ENCODE measurements around the gene CUEDC1. TPM values are rescaled to one million over a fixed set of nuclear protein-coding genes. Genes with fewer than 3 reads are reported as not detected.
A peak's percentile ranks its signal among the peaks of the same experiment; 100 is the strongest.

The CUEDC1 gene
- total and polyA plus RNA-seq, 4 donors = 25.4 to 43.6 (median 34.8) TPM

DNA sequence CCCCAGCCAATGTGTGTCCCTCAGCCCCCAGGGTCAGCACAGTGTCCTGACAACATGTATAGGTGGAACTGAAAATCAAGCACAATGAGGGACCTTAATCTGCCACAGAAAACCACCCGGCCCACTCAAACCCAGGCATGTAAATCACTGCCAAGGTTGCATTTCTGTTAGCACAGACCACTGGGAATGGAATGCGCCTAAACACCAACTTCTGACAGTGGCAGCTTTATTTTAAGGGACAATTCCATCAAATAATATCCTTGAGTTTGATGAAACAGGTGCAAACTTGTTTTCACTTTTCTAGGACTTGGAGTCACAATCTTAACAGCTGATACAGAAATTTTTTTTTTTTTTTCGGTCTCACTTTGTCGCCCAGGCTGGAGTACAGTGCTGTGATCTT, 68.1 kb downstream of the CUEDC1 start:
- intact Hi-C loops (cut with DNase I) = no loop called here
- ATAC-seq (ENCODE audit: low FRiP score) = no peak
- Histone ChIP-seq H3K27ac (ENCODE audit: low read depth in 1 of 2, low read length in 2 of 2) (no peak overlapping the region), H3K36me3 (ENCODE audit: control insufficient read depth in 1 of 2, insufficient read depth in 2 of 2, low read length in 1 of 2) (peaks cover 0 to 2% of the 10 kb centered on the region in 2 donors), H3K4me1 (ENCODE audit: control insufficient read depth in 1 of 2, insufficient read depth in 2 of 2, low read length in 2 of 2) (peaks cover 0 to 7% of the 10 kb centered on the region in 2 donors), H3K9me3 (ENCODE audit: control insufficient read depth, low read length) (no peaks in the 10 kb centered on the region), H3K4me3 (ENCODE audit: low read length in 2 of 2) (no peak overlapping the region), H3K27me3 (ENCODE audit: control insufficient read depth in 1 of 2, insufficient read depth in 2 of 2, low read length in 1 of 2) (no peaks in the 10 kb centered on the region)
- no peak for DNase-seq
- 63 to 76% methylated on average over 4 of the region's 4 CpGs for WGBS, 2 donors

DNA sequence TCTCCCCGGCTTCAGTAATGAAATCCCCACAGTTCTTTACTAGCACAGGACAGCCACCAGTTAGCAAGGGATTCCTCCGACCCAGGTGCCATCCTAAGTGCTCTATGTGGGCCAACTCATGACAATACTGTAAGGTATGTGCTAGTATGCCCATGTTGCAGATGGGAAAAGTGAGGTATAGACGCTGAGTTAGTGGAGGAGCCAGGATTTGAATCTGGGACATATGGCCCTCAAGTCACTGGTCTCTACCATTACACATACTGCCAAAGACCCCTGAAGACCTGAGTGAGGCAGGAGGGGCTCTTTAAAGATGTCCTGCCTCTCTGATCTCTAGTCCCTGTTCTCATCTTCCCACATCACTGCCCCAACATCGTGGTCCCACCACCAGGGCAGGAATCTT, 69.2 kb downstream of the CUEDC1 start:
- 87 to 93% methylated on average over 4 of the region's 4 CpGs for WGBS, 2 donors
- Histone ChIP-seq H3K27me3 (ENCODE audit: control insufficient read depth in 1 of 2, insufficient read depth in 2 of 2, low read length in 1 of 2) (no peaks in the 10 kb centered on the region), H3K9me3 (ENCODE audit: control insufficient read depth, low read length) (no peaks in the 10 kb centered on the region), H3K36me3 (ENCODE audit: control insufficient read depth in 1 of 2, insufficient read depth in 2 of 2, low read length in 1 of 2) (peaks cover 0 to 2% of the 10 kb centered on the region in 2 donors), H3K27ac (ENCODE audit: low read depth in 1 of 2, low read length in 2 of 2) (no peak overlapping the region), H3K4me1 (ENCODE audit: control insufficient read depth in 1 of 2, insufficient read depth in 2 of 2, low read length in 2 of 2) (peaks cover 0 to 7% of the 10 kb centered on the region in 2 donors), H3K4me3 (ENCODE audit: low read length in 2 of 2) (no peak overlapping the region)
- intact Hi-C loops (cut with DNase I) = no loop called here
- ATAC-seq (ENCODE audit: low FRiP score) = no peak
- no peak for DNase-seq

DNA sequence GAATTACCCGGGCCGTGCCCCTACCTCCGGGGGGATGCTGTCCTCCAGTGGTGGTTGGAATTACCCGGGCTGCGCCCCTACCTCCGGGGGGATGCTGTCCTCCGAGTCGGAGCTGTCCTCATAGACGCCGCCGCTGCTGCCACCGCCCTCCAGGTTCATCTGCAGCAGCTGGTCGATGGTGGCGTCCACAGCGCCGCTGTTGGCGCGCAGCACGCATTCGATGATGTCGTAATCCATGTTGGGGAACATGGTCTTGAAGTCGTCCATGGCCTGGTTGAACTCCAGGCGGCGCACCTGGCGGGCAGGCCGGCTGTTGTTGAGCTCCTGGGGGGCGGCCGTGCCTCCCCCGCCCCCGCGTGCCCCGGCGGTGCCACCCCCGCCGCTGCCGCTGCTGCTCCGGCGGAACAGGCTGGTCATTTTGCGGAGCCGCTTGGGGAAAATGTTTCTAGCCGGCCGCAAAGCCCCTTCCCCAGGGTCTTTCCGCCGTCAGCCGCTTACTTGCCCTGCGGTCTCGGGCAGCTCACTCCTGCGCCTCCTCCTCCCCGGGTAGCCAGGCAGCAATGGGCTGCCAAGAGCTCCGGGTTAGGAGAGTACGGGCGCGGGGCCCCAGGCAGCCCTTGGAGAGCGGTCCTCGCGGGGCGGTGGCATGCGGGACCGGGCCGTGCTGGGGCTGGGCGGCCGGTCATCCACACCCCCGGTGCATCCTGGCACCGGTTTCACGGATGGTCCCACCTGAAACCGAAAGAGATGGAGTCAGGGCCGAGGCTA, 69.9 kb downstream of the CUEDC1 start:
- H3K4me3 ChIP-seq (ENCODE audit: low read length in 2 of 2) = no peak overlapping the region
- 87 to 91% methylated on average over 67 of the region's 67 CpGs for WGBS, 2 donors
- no peak overlapping the region for H3K27ac ChIP-seq (ENCODE audit: low read depth in 1 of 2, low read length in 2 of 2)
- peaks cover 0 to 12% of the 10 kb centered on the region in 2 donors for H3K4me1 ChIP-seq (ENCODE audit: control insufficient read depth in 1 of 2, insufficient read depth in 2 of 2, low read length in 2 of 2)
- peaks cover 0 to 2% of the 10 kb centered on the region in 2 donors for H3K36me3 ChIP-seq (ENCODE audit: control insufficient read depth in 1 of 2, insufficient read depth in 2 of 2, low read length in 1 of 2)
- intact Hi-C loops (cut with DNase I) = no loop called here
- no peaks in the 10 kb centered on the region for H3K9me3 ChIP-seq (ENCODE audit: control insufficient read depth, low read length)
- DNase-seq = no peak
- H3K27me3 ChIP-seq (ENCODE audit: control insufficient read depth in 1 of 2, insufficient read depth in 2 of 2, low read length in 1 of 2) = no peaks in the 10 kb centered on the region
- no peak for ATAC-seq (ENCODE audit: low FRiP score)

DNA sequence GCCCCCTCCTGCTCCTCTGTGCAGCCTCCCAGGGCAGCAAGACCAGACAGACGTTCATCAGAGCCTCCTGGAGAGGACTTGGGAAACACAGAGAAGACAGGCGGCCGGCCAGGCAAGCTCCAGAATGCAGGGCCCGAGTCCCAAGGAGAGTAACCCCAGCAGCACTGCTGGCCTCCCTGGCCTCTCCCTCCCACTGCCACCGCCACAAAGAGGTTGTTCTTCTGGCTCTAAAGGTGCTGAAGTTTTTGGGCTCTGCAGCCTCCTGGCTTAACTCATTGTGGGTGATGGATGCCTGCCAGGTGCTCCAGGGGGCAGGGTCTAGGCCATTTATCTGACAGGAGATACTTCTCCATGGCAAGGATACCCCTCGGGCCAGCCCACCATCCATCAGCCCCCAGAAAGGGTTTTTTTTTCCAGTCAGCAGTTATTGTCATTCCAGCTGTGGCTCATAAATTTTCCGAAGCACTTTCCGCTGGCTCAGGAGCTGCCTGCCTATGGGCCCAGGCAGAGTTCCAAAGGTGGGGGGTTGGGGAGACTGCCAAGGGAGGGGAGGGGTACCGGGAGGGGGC, 73.3 kb downstream of the CUEDC1 start:
- no peaks in the 10 kb centered on the region for H3K27me3 ChIP-seq (ENCODE audit: control insufficient read depth in 1 of 2, insufficient read depth in 2 of 2, low read length in 1 of 2)
- no peak overlapping the region for H3K4me3 ChIP-seq (ENCODE audit: low read length in 2 of 2)
- WGBS, 2 donors = 6 to 7% methylated on average over 8 to 9 of the region's 9 CpGs
- H3K9me3 ChIP-seq (ENCODE audit: control insufficient read depth, low read length) = no peaks in the 10 kb centered on the region
- ATAC-seq (ENCODE audit: low FRiP score) (peak; percentile 53), DNase-seq (no peak)
- intact Hi-C loops (cut with DNase I) = no loop called here
- peaks cover 0 to 12% of the 10 kb centered on the region in 2 donors for H3K4me1 ChIP-seq (ENCODE audit: control insufficient read depth in 1 of 2, insufficient read depth in 2 of 2, low read length in 2 of 2)
- H3K36me3 ChIP-seq (ENCODE audit: control insufficient read depth in 1 of 2, insufficient read depth in 2 of 2, low read length in 1 of 2) = peaks cover 0 to 2% of the 10 kb centered on the region in 2 donors
- H3K27ac ChIP-seq (ENCODE audit: low read depth in 1 of 2, low read length in 2 of 2) = peak overlapping the region; percentile 15 to 83

GRCh38 chr17:57881143-57881542, 74.1 kb downstream of the CUEDC1 start:
- ATAC-seq (ENCODE audit: low FRiP score) = peak; percentile 63
- WGBS, 2 donors = 4 to 7% methylated on average over 8 of the region's 8 CpGs
- Histone ChIP-seq H3K4me3 (ENCODE audit: low read length in 2 of 2) (no peak overlapping the region), H3K36me3 (ENCODE audit: control insufficient read depth in 1 of 2, insufficient read depth in 2 of 2, low read length in 1 of 2) (peaks cover 0 to 2% of the 10 kb centered on the region in 2 donors), H3K27ac (ENCODE audit: low read depth in 1 of 2, low read length in 2 of 2) (peak overlapping the region; percentile 15 to 87), H3K4me1 (ENCODE audit: control insufficient read depth in 1 of 2, insufficient read depth in 2 of 2, low read length in 2 of 2) (peaks cover 0 to 12% of the 10 kb centered on the region in 2 donors), H3K27me3 (ENCODE audit: control insufficient read depth in 1 of 2, insufficient read depth in 2 of 2, low read length in 1 of 2) (no peaks in the 10 kb centered on the region), H3K9me3 (ENCODE audit: control insufficient read depth, low read length) (no peaks in the 10 kb centered on the region)
- intact Hi-C loops (cut with DNase I) = no loop called here
- no peak for DNase-seq

GRCh38 chr17:57880086-57880456, 75.1 kb downstream of the CUEDC1 start:
- ATAC-seq (ENCODE audit: low FRiP score) = no peak
- Histone ChIP-seq H3K27me3 (ENCODE audit: control insufficient read depth in 1 of 2, insufficient read depth in 2 of 2, low read length in 1 of 2) (no peaks in the 10 kb centered on the region), H3K9me3 (ENCODE audit: control insufficient read depth, low read length) (no peaks in the 10 kb centered on the region), H3K4me1 (ENCODE audit: control insufficient read depth in 1 of 2, insufficient read depth in 2 of 2, low read length in 2 of 2) (peaks cover 0 to 12% of the 10 kb centered on the region in 2 donors), H3K4me3 (ENCODE audit: low read length in 2 of 2) (no peak overlapping the region), H3K36me3 (ENCODE audit: control insufficient read depth in 1 of 2, insufficient read depth in 2 of 2, low read length in 1 of 2) (peaks cover 0 to under 1% of the 10 kb centered on the region in 2 donors), H3K27ac (ENCODE audit: low read depth in 1 of 2, low read length in 2 of 2) (peak overlapping the region; percentile 17 to 87)
- 90% methylated on average over 8 of the region's 8 CpGs for WGBS, 2 donors
- intact Hi-C loops (cut with DNase I) = no loop called here
- no peak for DNase-seq

GRCh38 chr17:57879437-57880085, 75.7 kb downstream of the CUEDC1 start:
- H3K4me1 ChIP-seq (ENCODE audit: control insufficient read depth in 1 of 2, insufficient read depth in 2 of 2, low read length in 2 of 2) = peaks cover 0 to 12% of the 10 kb centered on the region in 2 donors
- no peak for ATAC-seq (ENCODE audit: low FRiP score)
- no peak overlapping the region for H3K4me3 ChIP-seq (ENCODE audit: low read length in 2 of 2)
- H3K27me3 ChIP-seq (ENCODE audit: control insufficient read depth in 1 of 2, insufficient read depth in 2 of 2, low read length in 1 of 2) = no peaks in the 10 kb centered on the region
- intact Hi-C loops (cut with DNase I) = loop anchor here (5.0 kb wide), 2 partner anchors 73 to 78 kb away; partner anchors contain the start of gene CUEDC1 (in 1 of the 2)
- no peaks in the 10 kb centered on the region for H3K9me3 ChIP-seq (ENCODE audit: control insufficient read depth, low read length)
- peak overlapping the region in 1 of 2 donors; percentile 23 for H3K27ac ChIP-seq (ENCODE audit: low read depth in 1 of 2, low read length in 2 of 2)
- WGBS, 2 donors = 85 to 87% methylated on average over 12 of the region's 12 CpGs
- DNase-seq = no peak
- no peaks in the 10 kb centered on the region for H3K36me3 ChIP-seq (ENCODE audit: control insufficient read depth in 1 of 2, insufficient read depth in 2 of 2, low read length in 1 of 2)

GRCh38 chr17:57877803-57878377, 77.3 kb downstream of the CUEDC1 start:
- H3K36me3 ChIP-seq (ENCODE audit: control insufficient read depth in 1 of 2, insufficient read depth in 2 of 2, low read length in 1 of 2) = no peaks in the 10 kb centered on the region
- H3K9me3 ChIP-seq (ENCODE audit: control insufficient read depth, low read length) = no peaks in the 10 kb centered on the region
- no peak overlapping the region for H3K4me3 ChIP-seq (ENCODE audit: low read length in 2 of 2)
- DNase-seq (no peak), ATAC-seq (ENCODE audit: low FRiP score) (no peak)
- no peaks in the 10 kb centered on the region for H3K27me3 ChIP-seq (ENCODE audit: control insufficient read depth in 1 of 2, insufficient read depth in 2 of 2, low read length in 1 of 2)
- intact Hi-C loops (cut with DNase I) = loop anchor here (5.0 kb wide), 2 partner anchors 74 to 79 kb away; partner anchors contain the start of gene CUEDC1 (in 1 of the 2)
- 81 to 87% methylated on average over 9 of the region's 9 CpGs for WGBS, 2 donors
- H3K4me1 ChIP-seq (ENCODE audit: control insufficient read depth in 1 of 2, insufficient read depth in 2 of 2, low read length in 2 of 2) = peaks cover 0 to 12% of the 10 kb centered on the region in 2 donors
- no peak overlapping the region for H3K27ac ChIP-seq (ENCODE audit: low read depth in 1 of 2, low read length in 2 of 2)
